COLO829 (cell line): ENCODE results near the gene STAC2.

Experiments used
- DNase-seq: peaks from one replicate; pipeline ENCODE4 v3.0.0; 2012; ENCODE audit warnings: low spot score

The STAC2 gene

GRCh38 chr17:39231591-39232551 lies 6.1 kb upstream of the STAC2 start:
- DNase-seq = peak; percentile 56

GRCh38 chr17:39231091-39231561 lies 5.4 kb upstream of the STAC2 start:
- DNase-seq = no peak

- DNase-seq = no peak
These were observed 4.6 kb upstream of the STAC2 start for GRCh38 chr17:39230361-39230760.

- DNase-seq = peak; percentile 56
These were observed 3.6 kb upstream of the STAC2 start for GRCh38 chr17:39229274-39229913.

GRCh38 chr17:39227364-39227919 lies 1.7 kb upstream of the STAC2 start:
- DNase-seq = no peak

- DNase-seq = peak; percentile 63
These were observed 376 bp upstream of the STAC2 start for GRCh38 chr17:39225959-39226683.

- no peak for DNase-seq
These were observed 902 bp downstream of the STAC2 start for GRCh38 chr17:39224778-39225307.

- no peak for DNase-seq
These were observed 1.6 kb downstream of the STAC2 start for GRCh38 chr17:39223907-39224777.

- no peak for DNase-seq
These were observed 2.6 kb downstream of the STAC2 start for GRCh38 chr17:39222866-39223834.

GRCh38 chr17:39222151-39222550 lies 3.6 kb downstream of the STAC2 start:
- DNase-seq = no peak

- DNase-seq = no peak
These were observed 4.2 kb downstream of the STAC2 start for GRCh38 chr17:39221572-39221971.

- DNase-seq = no peak
These were observed 6.0 kb downstream of the STAC2 start for GRCh38 chr17:39219647-39220154.

GRCh38 chr17:39218906-39219305 lies 6.8 kb downstream of the STAC2 start:
- DNase-seq = no peak

GRCh38 chr17:39217734-39218369 lies 7.9 kb downstream of the STAC2 start:
- DNase-seq = no peak

- DNase-seq = no peak
These were observed 11.9 kb downstream of the STAC2 start for GRCh38 chr17:39213852-39214251.

- no peak for DNase-seq
These were observed 12.8 kb downstream of the STAC2 start for GRCh38 chr17:39212841-39213480.

GRCh38 chr17:39212195-39212810 lies 13.4 kb downstream of the STAC2 start:
- no peak for DNase-seq

GRCh38 chr17:39210093-39210434 lies 15.7 kb downstream of the STAC2 start:
- DNase-seq = no peak
